Caco-2 (cell line): ENCODE data around the gene HK2. TPM values are rescaled to one million over a fixed set of nuclear protein-coding genes. Genes with fewer than 3 reads are reported as not detected.

Experiments used
- BruUV-seq: library from RNA; stranded (reverse); fragments of 400-500 nt; replicated peaks from 2 replicates; lab custom pipeline; 2021; lab: Mats Ljungman, UMichigan
- CTCF ChIA-PET: fragments of 300-600 bp; sonication (Branson Sonifier 250); formaldehyde crosslinking; loops from one replicate; lab custom pipeline; 2022; ENCODE audit warnings: antibody characterized with exemption; lab: Charles Lee
- POLR2A ChIA-PET: fragments of 300-600 bp; sonication (Branson Sonifier 250); formaldehyde crosslinking; loops from one replicate; lab custom pipeline; 2022; ENCODE audit warnings: antibody characterized with exemption; lab: Charles Lee
- DNase-seq, 2 experiments: peaks; one replicate each; pipeline versions ENCODE4 v3.0.0 to v3.0.0-alpha.2; 2020 to 2022
- H3K27me3 ChIP-seq: replicated peaks from 2 replicates; pipeline ENCODE4 v1.6.0; 2011; ENCODE audit warnings: low read length; ENCODE audit not compliant: control insufficient read depth, insufficient read depth
- H3K36me3 ChIP-seq: 2 replicates; pipeline ENCODE4 v1.5.1; 2011; ENCODE audit warnings: low read length; ENCODE audit not compliant: control insufficient read depth, insufficient read depth
- H3K4me1 ChIP-seq: fragments of 250-450 bp; sonication (Bioruptor Pico); 2 replicates; pipeline ENCODE4 v1.5.1; 2020; ENCODE audit warnings: mild to moderate bottlenecking
- H3K4me3 ChIP-seq: 2 replicates; pipeline ENCODE4 v1.5.1; 2011; ENCODE audit warnings: low read depth, mild to moderate bottlenecking, control low read depth, low read length
- H3K9me3 ChIP-seq: fragments of 250-450 bp; sonication (Bioruptor Pico); 2 replicates; pipeline ENCODE4 v1.5.1; 2020; ENCODE audit warnings: mild to moderate bottlenecking, moderate library complexity
- H3K27ac Mint-ChIP-seq: one replicate; pipeline ENCODE4 v1.8.0; 2022; ENCODE audit warnings: mixed read lengths; ENCODE audit not compliant: unreplicated experiment
- H3K27me3 Mint-ChIP-seq: one replicate; pipeline ENCODE4 v1.8.0; 2022; ENCODE audit warnings: mixed read lengths; ENCODE audit not compliant: insufficient read depth, unreplicated experiment
- H3K36me3 Mint-ChIP-seq: one replicate; pipeline ENCODE4 v1.8.0; 2022; ENCODE audit warnings: mild to moderate bottlenecking, mixed read lengths; ENCODE audit not compliant: insufficient read depth, unreplicated experiment
- H3K4me1 Mint-ChIP-seq: one replicate; pipeline ENCODE4 v1.8.0; 2022; ENCODE audit warnings: low read depth, mixed read lengths; ENCODE audit not compliant: unreplicated experiment
- H3K4me3 Mint-ChIP-seq: one replicate; pipeline ENCODE4 v1.8.0; 2022; ENCODE audit warnings: mild to moderate bottlenecking, moderate library complexity, mixed read lengths; ENCODE audit not compliant: unreplicated experiment
- H3K9me3 Mint-ChIP-seq: one replicate; pipeline ENCODE4 v1.8.0; 2022; ENCODE audit warnings: mixed read lengths; ENCODE audit not compliant: unreplicated experiment
- CTCF ChIP-seq, 2 experiments: fragments of 200-600 bp in 1 of 2; IDR thresholded peaks; 1 replicate in 1 of 2; 2 replicates in 1 of 2; pipeline versions ENCODE4 v1.5.1 to v1.8.0; 2011 to 2022; ENCODE audit warnings: antibody characterized with exemption in 1 of 2, control low read depth in 1 of 2, inconsistent platforms in 1 of 2, low read depth in 1 of 2, low read length in 1 of 2, mild to moderate bottlenecking in 1 of 2, moderate library complexity in 1 of 2; ENCODE audit not compliant: insufficient read depth in 1 of 2, severe bottlenecking in 1 of 2, unreplicated experiment in 1 of 2
- intact Hi-C: fragments of 100-400 bp; cut with micrococcal nuclease; formaldehyde crosslinking; loops from one replicate; pipeline ENCODE4 v1.10.0; 2022; ENCODE audit not compliant: unreplicated experiment
- total RNA-seq: library from RNA; stranded (reverse); gene quantifications from 2 replicates; pipeline ENCODE4 v1.2.3, GENCODE V29; 2022

Gene HK2
- total RNA-seq, 1 experiment from 2014 or later = 19.9 TPM

- Histone ChIP-seq H3K9me3 (no peaks in the 10 kb centered on the region), H3K36me3 (no peaks in the 10 kb centered on the region), H3K27me3 (no peaks in the 10 kb centered on the region), H3K4me1 (peaks cover 17% of the 10 kb centered on the region), H3K4me3 (no peak overlapping the region)
- ChIA-PET POLR2A (no interaction called here), CTCF (interaction anchor here (0.6 kb wide), 1 partner anchor 19 kb away, joined by 3 read pairs; no protein-coding TSS in a partner anchor)
- no TSS peak for BruUV-seq
- DNase-seq = no peak
- H3K4me3 Mint-ChIP-seq = no peak overlapping the region
- peaks cover 4% of the 10 kb centered on the region for H3K27me3 Mint-ChIP-seq
- H3K36me3 Mint-ChIP-seq = no peaks in the 10 kb centered on the region
- no peaks in the 10 kb centered on the region for H3K9me3 Mint-ChIP-seq
- intact Hi-C loops = loop anchor here (5.0 kb wide), 3 partner anchors 92 to 282 kb away; partner anchors contain the start of gene TACR1
- TF ChIP-seq CTCF (IDR thresholded peaks at IDR 0.05; ENCODE audit: insufficient read depth in 1 of 2, low read depth in 1 of 2, low read length in 1 of 2, severe bottlenecking in 1 of 2, unreplicated experiment in 1 of 2) = no peak
- H3K27ac Mint-ChIP-seq = no peak overlapping the region
- peaks cover 27% of the 10 kb centered on the region for H3K4me1 Mint-ChIP-seq
These were observed 81.8 kb downstream of the HK2 start for GRCh38 chr2:74915743-74916142.

DNA sequence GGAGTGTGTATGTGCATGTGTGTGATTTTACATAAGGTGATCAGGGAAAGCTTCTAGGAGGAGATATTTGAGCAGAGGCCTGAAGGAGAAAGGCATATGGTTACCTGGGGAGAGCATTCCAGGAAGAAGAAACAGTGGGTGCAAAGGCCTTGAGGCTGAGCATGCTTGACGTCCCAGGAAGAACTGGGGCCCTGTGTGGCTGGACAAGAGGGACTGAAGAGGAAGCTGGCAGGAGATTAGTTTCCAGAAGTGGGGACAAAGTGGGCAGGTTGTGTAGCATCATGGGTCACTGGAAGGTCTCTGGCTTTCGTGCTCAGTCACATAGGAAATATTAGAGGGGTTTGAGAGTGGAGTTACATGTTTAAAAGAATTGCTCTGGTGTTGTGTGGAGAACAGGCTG lies 82.5 kb downstream of the HK2 start:
- Mint-ChIP-seq H3K4me3 (no peak overlapping the region), H3K27me3 (peaks cover 4% of the 10 kb centered on the region), H3K36me3 (no peaks in the 10 kb centered on the region), H3K4me1 (peaks cover 27% of the 10 kb centered on the region), H3K9me3 (no peaks in the 10 kb centered on the region), H3K27ac (no peak overlapping the region)
- Histone ChIP-seq H3K36me3 (no peaks in the 10 kb centered on the region), H3K4me3 (no peak overlapping the region), H3K4me1 (peaks cover 17% of the 10 kb centered on the region), H3K27me3 (no peaks in the 10 kb centered on the region), H3K9me3 (no peaks in the 10 kb centered on the region)
- BruUV-seq = no TSS peak
- DNase-seq = no peak
- TF ChIP-seq CTCF (IDR thresholded peaks at IDR 0.05; ENCODE audit: insufficient read depth in 1 of 2, low read depth in 1 of 2, low read length in 1 of 2, severe bottlenecking in 1 of 2, unreplicated experiment in 1 of 2) = no peak
- intact Hi-C loops = loop anchor here (5.0 kb wide), 3 partner anchors 91 to 281 kb away; partner anchors contain the start of gene TACR1
- ChIA-PET POLR2A (no interaction called here), CTCF (no interaction called here)

DNA sequence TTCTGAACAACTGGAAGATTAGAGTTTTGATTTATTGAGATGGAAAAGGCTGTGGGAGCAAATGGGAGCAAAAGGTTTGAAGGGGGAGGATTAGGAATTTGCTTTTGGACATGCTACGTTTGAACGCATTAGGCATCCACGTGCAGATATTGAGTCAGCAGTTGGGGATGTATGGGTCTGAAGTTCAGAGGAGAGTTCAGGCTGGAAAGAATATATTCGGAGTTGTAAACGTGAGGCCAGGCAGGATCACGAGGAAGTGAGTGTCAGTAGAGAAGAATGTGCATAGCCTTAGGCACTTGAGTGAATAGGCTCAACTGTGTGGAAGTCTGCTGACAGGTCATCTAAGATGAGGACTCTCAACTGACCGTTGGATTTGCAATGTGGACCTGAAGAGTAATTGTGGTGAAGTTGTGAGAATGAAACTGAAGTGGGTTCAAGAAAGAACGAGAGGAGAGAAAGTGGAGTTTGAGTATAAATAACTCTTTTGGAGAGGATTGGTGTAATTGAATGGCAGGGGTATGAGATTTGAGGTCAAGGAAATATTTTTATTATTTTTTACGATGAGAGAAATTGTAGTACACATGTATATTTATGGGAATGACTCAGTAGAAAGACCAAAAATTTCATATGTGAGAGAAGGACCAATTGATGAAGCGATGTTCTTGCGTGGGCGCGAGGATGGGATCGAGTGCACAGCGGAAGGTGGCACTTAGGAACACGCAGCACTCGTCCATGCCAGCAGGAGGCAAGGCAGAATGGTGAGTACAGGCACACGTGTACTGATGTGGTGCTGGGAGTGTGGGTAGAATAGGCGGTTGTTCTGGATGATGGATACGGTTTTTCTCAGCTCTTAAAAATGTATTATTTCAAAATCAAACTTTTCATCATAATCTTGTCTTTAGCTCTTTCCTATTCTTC lies 84.0 kb downstream of the HK2 start:
- no peaks in the 10 kb centered on the region for H3K9me3 Mint-ChIP-seq
- Histone ChIP-seq H3K36me3 (no peaks in the 10 kb centered on the region), H3K27me3 (no peaks in the 10 kb centered on the region), H3K9me3 (no peaks in the 10 kb centered on the region), H3K4me3 (no peak overlapping the region), H3K4me1 (peaks cover 17% of the 10 kb centered on the region)
- H3K4me3 Mint-ChIP-seq = peak overlapping the region; percentile 1
- TF ChIP-seq CTCF (IDR thresholded peaks at IDR 0.05; ENCODE audit: insufficient read depth in 1 of 2, low read depth in 1 of 2, low read length in 1 of 2, severe bottlenecking in 1 of 2, unreplicated experiment in 1 of 2) = no peak
- no peaks in the 10 kb centered on the region for H3K36me3 Mint-ChIP-seq
- H3K27ac Mint-ChIP-seq = peak overlapping the region; percentile 1
- intact Hi-C loops = loop anchor here (2.0 to 5.0 kb wide), 4 partner anchors 41 to 279 kb away; partner anchors contain the start of genes POLE4 and TACR1
- BruUV-seq = TSS peak; percentile 59
- no peaks in the 10 kb centered on the region for H3K27me3 Mint-ChIP-seq
- peaks cover 27% of the 10 kb centered on the region for H3K4me1 Mint-ChIP-seq
- DNase-seq = peak; percentile 68 to 79
- CTCF ChIA-PET = interaction anchor here (1.3 kb wide), 1 partner anchor 66 kb away, joined by 3 read pairs; no protein-coding TSS in a partner anchor
- POLR2A ChIA-PET = interaction anchor here (0.6 kb wide), 1 partner anchor 67 kb away, joined by 3 read pairs; no protein-coding TSS in a partner anchor
